Measurements from ENCODE around the gene DSG1.

DSG1 gene

DNA sequence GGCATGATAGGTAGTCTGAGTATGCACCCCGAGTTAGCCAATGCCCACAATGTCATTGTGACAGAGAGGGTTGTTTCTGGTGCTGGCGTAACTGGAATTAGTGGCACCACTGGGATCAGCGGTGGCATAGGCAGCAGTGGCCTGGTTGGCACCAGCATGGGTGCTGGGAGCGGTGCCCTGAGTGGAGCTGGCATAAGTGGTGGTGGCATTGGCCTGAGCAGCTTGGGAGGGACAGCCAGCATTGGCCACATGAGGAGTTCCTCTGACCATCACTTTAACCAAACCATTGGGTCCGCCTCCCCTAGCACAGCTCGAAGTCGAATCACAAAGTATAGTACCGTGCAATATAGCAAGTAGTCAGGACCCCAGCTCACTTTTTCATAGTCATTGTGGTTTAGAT is 37.0 kb downstream of the DSG1 start:
- DNase-seq = no peak

DNA sequence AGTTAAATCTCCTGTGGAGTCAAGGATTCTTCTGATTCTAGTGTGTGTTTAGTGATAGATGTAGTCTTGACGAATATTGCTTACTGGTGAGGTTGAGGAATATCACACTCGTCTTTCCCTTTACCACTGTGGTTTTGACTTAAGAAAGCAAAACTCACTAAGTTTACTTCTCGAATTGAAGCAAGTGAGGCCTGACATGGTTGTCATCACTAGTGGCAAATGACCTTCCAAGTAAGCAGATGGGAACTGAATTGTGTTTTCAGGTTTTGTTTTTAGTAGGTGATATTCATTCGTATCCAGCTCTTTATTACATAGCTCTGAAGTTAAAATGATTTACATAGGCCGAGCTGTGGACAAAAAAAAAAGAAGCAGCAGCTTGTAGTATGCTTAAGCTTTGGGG is 38.1 kb downstream of the DSG1 start:
- no peak for DNase-seq

DNA sequence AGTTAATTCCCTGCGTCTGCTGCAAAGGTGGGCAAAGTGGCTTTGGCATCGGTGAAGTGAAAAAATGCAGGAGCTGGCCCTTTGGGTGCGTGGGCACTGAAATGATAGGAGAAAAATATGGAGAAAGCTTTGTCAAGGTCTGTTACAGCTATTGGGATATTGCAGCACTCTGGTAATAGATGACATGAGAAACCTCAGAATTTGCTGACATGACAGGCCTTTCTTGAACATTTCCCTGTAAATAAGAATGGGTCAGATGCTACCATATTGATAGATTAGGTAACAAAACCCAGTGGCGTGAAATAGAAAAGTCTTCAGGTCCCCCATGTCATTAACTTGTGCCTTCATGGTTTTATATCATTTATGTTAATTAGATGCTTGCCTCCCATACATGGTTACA is 46.2 kb downstream of the DSG1 start:
- DNase-seq = no peak

DNA sequence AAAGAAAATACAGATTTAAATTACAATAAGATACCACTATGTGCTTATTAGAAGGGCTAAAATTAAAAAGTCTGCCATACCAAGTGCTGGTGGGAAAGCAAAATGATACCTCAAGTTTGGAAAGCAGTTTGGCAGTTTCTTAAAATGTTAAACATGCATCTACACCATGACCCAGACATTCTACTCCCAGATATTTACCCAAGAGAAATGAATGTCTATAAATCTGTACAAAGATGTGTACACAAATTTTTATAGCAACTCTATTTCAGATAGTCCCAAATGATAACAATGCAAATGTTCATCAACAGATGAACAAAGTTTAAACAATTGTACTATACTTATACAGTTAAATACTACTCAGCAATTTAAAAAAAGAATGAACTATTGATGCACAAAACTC is 51.5 kb downstream of the DSG1 start:
- DNase-seq = no peak

DNA sequence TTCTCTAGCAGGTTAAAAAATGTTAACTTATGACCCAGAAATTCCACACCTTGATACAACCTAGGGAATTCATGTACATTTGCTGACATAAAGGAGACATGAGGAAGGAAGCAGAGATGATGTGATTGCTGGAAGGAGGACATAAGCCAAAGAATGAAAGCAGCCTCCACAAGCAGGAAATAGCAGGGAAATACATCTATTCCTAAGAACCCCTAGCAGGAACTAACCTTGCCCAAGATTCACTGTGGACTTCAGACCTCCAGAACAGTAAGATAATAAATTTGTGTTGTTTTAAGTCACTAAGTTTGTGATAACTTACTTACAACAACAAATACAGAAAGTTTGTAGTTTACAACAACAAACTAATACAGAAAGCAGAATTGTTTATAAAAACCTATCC is 54.0 kb downstream of the DSG1 start:
- DNase-seq = no peak

DNA sequence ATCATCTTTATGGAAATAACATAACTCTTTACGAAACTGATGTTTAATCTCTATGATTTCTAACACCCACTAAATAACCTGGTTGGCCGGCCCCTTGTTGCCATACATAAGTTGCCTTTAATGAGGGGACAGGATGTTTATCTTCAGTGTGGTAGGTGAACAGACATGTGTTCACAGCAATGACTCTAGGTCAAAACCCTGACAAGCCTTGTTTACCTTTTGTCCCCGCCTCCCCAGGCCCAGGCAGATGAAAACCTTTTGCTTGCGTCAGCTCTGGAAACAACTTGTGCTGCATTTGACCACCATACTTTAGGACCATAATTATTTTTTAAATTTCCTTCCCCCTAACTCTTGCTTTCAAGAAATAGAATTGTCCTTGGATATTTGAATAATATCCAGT is 55.7 kb downstream of the DSG1 start:
- DNase-seq = no peak

DNA sequence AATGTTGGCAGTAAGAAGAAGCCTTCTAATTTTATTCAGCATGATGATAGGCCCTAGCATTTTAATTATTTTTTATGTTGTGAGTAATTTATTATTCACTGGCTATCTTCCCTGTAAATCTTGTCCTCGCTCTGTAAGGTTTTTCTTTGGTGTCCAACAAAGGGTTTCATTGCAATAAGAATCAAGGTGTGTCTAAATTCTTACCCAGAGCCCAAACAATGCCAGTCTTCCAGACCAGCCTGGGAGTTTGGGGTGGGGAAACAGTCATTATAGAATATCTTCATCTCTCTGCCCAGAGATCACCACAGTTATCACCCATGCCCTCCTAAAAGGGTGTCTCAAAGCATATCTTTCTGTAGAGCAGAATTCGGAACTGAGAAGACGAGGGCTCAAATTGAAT is 58.5 kb downstream of the DSG1 start, which contains the start of gene DSG4:
DSG4 (plus strand) TSS at position 301 of the 400 bp plus-strand sequence. CDS start 135 bp downstream, outside the sequence.
- no peak for DNase-seq

DNA sequence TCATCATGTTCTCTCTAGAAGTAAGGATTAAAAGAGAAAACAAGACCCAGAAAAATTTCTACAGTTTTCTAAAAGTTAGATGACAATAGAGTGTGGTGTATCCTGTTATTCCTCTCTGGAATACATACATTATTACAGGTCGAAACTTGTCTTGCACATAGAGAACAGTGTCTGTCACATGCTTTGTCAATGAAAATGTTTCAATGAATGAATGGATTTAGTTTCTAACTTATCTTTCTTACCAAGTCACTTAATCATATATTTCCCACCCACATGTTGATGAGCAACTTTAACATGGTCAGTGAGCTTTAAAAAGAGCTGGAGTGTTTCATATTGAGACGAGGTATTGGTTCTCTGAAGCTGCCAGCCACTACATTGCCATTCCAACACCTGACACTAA is 63.0 kb downstream of the DSG1 start:
- DNase-seq = no peak

DNA sequence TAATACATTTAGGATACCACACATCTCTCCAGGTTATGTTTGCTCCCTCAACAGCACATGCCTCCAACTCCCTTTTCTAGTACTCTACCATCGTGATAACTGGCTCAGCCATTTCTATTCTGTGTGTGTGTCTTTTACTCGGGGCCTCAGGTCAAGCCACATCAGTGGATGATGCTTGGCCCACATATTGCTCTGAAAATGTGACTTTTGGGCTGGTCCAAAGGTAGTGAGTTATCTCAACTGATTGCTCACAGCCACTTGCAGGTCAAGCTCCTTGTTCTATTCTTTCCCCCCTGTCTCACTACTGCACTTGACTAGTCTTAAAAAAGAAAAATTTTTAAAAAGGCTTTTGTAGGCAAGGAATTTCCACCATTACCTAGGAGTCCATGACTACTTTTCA is 64.1 kb downstream of the DSG1 start:
- DNase-seq = no peak

DNA sequence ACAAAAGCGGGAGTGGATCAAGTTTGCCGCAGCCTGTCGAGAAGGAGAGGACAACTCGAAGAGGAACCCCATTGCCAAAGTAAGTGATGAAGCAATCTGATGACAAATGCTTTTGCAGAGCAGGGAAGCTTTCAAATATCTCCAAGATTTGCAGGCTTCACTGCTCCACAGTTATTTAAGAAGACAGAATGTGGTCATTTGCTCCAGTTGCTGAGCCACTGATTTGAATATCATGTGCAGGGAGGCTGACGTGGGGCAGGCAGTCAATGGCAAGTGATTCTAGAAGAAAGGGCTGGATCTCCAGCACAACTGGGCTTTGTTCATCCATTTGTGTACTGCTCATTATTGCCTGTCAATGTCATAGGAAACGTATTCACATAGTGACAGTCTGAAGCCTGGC is 68.8 kb downstream of the DSG1 start:
- DNase-seq = no peak

DNA sequence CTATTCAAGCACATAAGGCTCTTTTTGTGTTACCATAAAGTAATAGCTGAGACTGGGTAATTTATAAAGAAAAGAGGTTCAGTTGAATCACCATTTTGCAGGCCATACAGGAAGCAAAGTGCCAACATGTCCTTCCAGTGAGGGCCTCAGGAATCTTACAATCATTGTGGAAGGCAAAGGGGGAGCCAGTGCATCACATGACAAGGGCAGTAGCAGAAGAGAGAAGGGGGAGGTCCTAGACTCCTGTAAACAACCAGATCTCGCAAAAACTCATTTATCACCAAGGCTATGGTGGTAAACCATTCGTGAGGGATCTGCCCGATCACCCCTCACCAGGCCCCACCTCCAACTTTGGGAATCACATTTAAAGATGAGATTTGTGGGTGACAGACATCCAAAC is 75.3 kb downstream of the DSG1 start:
- no peak for DNase-seq

DNA sequence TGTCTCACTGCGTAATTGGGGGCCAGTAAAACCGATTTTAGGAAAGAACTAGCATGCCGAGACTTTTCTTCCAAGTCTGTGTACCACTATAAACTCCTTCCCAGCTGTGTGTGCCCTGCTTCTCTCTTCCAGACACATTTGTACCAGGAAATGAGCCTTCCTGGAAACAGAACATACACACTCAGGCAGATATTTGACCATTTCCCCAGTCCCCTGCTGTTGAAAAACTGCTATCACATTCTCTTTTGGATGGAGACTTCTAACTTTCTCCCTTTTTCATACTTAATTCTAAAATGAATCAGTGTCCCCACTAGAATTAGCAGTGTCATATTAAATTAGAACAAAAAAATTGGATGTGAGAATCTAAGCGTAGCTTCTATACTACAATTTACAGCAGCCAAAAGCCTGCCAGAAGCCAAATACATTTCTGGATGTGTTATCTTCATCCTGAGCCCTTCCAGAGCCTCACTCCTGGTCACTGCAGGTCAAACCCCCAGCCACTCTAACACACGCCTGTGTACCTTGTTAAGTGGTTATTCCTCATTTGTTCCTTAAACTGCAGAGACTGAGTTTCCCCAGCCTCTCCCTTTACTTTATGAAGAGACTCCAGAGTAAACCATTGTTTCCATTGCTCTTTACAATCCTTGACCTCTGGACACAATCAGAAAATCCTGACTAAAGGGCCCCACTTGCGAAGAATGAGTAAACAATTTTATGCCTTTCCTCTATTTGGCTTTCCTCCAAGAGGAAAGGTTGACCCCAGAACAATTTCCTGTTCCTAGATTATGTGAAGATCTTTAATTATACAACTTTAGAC is 79.0 kb downstream of the DSG1 start:
- DNase-seq = no peak

DNA sequence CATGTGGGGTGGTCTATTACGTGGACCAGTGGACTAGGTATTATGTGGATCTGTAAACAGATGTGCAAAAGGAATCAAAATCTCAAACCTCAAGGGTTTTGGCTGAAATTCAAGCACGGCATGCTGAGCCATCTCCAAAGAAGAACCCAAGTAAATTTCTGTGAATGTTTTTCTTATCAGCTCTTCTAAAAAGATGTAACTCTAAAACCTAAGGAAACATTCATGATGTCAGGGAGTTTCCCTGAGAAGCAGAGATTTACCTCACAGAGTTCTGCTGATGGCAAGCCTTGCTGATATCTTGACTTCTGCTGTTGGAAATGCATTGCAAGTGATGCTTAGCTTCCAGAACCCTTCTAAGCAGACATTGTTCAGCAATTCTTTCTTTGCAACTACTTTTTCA is 80.2 kb downstream of the DSG1 start:
- DNase-seq = no peak

DNA sequence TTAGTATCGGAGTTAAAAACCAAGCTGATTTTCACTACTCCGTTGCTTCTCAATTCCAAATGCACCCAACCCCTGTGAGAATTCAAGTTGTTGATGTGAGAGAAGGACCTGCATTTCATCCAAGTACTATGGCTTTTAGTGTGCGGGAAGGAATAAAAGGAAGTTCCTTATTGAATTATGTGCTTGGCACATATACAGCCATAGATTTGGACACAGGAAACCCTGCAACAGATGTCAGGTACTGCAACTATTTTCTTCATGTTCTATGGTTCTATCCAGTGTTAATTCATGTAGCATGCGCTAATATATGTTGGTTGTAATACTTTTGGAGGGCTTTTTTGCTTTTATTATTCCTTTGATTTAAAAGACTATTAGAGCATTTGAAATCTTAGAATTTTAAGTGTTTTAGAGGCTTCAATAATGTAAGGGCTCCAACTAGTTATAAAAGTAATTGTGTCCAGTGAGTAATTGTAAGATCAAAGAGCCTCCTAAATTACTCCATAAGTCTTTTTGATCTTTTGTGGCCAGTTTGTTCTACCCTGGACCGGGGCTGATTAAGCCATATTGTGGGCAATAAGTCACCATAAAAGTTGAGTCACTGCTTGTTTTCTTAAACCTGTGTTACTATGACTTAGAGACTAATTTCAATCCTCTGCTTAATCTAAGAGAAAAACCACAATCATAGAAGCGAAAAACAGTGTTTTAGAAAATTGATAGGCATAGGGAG is 81.5 kb downstream of the DSG1 start:
- no peak for DNase-seq

DNA sequence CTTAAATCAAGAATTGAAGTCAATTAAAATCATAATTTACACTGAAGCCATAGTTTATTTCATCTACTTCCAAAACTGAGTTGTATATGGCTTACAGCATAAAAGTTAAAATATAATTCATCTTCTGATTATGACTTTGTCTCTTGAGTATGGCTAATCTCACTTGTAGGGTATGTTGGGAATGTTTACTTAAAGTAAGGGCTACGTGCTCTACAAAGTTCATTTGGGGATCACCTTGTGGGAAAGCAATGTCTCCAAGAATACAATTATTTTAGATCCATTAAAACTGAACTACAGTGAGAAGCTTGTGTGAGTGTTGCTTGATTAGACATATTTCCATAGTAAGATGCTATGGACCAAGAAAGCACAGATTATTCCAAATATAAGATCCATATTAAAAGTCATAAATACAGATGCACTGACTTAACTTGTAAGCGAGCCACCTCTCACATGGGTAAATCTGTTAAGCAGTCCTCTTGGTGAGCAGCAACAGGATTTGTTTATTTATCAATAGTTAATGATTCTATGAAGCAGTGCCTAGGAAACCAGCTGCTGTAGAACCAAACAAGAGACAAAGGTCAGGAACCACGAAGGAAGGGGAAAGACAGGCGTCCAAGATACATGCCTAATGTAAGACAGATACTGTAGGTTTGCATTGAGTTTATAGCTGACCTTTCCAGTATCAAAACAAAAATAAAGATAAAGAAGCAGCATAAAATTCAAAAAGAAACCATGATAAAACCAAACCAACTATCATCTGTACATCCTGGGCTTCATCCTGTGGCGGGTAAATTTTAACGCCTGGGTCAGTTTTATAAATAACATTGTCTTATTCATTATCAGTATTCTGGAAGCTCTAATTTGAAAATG is 83.4 kb downstream of the DSG1 start:
- no peak for DNase-seq

DNA sequence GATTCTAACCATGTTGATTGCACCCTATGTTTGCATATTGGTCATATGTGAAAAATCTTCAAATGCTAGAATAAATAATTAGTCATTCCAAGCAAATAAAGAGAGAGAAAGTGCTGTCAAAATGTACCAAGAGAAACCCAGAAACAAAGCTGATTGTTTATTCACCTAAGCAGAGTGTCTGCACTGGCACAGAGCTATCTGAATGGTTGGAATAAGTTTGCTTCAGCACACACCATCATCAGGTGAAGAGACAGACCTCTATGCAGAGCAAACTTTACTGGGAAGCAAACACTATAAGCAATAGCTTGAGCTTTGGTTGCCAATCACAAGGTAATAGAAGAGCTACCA is 84.0 kb downstream of the DSG1 start:
- no peak for DNase-seq

DNA sequence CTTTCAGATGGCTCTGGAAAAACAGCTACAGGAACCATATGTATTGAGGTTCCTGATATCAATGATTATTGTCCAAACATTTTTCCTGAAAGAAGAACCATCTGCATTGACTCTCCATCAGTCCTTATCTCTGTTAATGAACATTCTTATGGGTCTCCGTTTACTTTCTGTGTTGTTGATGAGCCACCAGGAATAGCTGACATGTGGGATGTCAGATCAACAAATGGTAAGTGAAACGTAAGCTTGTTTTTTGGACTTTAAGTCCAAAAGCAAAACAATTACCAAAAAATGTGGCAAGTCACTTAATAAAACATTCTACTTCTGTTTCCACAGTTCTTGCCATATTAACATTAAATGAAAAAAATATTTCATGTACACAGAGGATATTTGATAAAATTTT is 85.4 kb downstream of the DSG1 start:
- DNase-seq = no peak
